K562 (cell line): Measurements from ENCODE around the gene MLC1. TPM values are rescaled to one million over a fixed set of nuclear protein-coding genes. Genes with fewer than 3 reads are reported as not detected.

Experiments
- MGA ChIP-seq: fragments of 450-650 bp; IDR thresholded peaks from 2 replicates; pipeline ENCODE4 v1.6.1; 2016; ENCODE audit warnings: mild to moderate bottlenecking, moderate library complexity
- RB1 ChIP-seq: fragments of 450-650 bp; IDR thresholded peaks from 2 replicates; pipeline ENCODE4 v1.6.1; 2017; ENCODE audit warnings: low read depth, mild to moderate bottlenecking
- RERE ChIP-seq: sonication (generic); formaldehyde crosslinking; IDR thresholded peaks from 2 replicates; pipeline ENCODE4 v1.8.0; 2023; ENCODE audit warnings: missing genetic modification reagents, mild to moderate bottlenecking, borderline replicate concordance
- SNRNP70 ChIP-seq: fragments of 200-400 bp; formaldehyde crosslinking; optimal IDR thresholded peaks from 2 replicates; pipeline ENCODE3; 2017; ENCODE audit warnings: low read depth, low read length
- TEAD1 ChIP-seq, 2 experiments: fragments of 450-650 bp in 1 of 2; sonication (generic) in 1 of 2; formaldehyde crosslinking; IDR thresholded peaks; 2 replicates each; pipeline versions ENCODE4 v1.4.0 to v1.8.0; 2020 to 2022; ENCODE audit warnings: mild to moderate bottlenecking in 2 of 2, missing genetic modification reagents in 1 of 2
- ZNF75A ChIP-seq: fragments of 450-650 bp; formaldehyde crosslinking; IDR thresholded peaks from 2 replicates; pipeline ENCODE4 v1.4.0; 2020; ENCODE audit warnings: mild to moderate bottlenecking
- polyA plus RNA-seq, 8 experiments: library from polyadenylated mRNA; depleted of rRNA in 4 of 8; stranded (reverse) in 5 of 8; unstranded in 3 of 8; fragments of >200 nt; fragmentation: Nextera tagmentation in 2 of 8; fragmentation: Illumina TruSeq in 1 of 8; extraction: Ambion mirVana in 2 of 8; extraction: Trizol in 1 of 8; gene quantifications; 2 replicates each; pipeline versions ENCODE4 v1.2.1 to v1.2.3, GENCODE V29; 2011 to 2014; ENCODE audit warnings: inconsistent platforms in 1 of 8, missing spikeins in 1 of 8
- total RNA-seq, 7 experiments: library from RNA; depleted of rRNA in 6 of 7; stranded (reverse); fragments of >200 nt in 6 of 7; fragmentation: Illumina TruSeq in 2 of 7; extraction: Trizol in 2 of 7; gene quantifications; 2 replicates each; pipeline versions ENCODE4 v1.2.1 to v1.2.3, GENCODE V29; 2011 to 2021; ENCODE audit warnings: low replicate concordance in 1 of 7

MLC1 gene
- total and polyA plus RNA-seq, 9 of the 15 experiments (the other 6 are each of a cell fraction or from before 2014, with no cell fraction given), result 0.06 to 0.98 (median 0.39) TPM

GRCh38 chr22:50090412-50090714, 5.1 kb upstream of the MLC1 start (continued):
- TF ChIP-seq RERE (no peak), TEAD1 (CRISPR knock-in tag; IDR thresholded peaks at IDR 0.05) (no peak), ZNF75A (CRISPR knock-in tag) (no peak), MGA (no peak), RB1 (no peak), SNRNP70 (no peak)
- TF ChIP-seq, all 486 proteins: peak for 0
